Stimulated activated CD4-positive, alpha-beta T cell treated with anti-CD3 and anti-CD28 coated beads, Interleukin-15, amount 100 ng/mL, for 48 hours (primary cell): ENCODE measurements around the gene THAP2.

Experiments
- DNase-seq, 2 donors: peaks; one replicate each; pipeline ENCODE4 v3.0.0-alpha.2; 2020; ENCODE audit warnings: low read depth in 2 of 2

Gene THAP2

DNA sequence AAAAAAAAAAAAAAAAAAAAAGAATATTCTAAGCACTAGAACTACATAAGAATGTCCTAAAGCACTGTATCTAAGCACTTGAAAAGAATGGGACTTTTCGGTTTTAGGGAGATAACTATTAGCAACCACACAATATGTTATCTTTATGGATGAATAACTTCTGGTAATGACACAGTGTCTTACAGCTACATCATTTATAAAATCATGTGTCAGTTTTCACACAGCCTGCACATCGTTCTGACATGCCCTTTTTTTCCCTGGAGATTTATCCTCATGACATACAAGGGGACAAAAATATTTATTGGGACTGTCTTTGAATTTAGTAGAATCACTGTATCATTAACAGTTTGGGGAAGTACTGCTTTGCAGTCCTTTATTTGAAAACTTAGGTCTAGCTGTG lies 39.1 kb downstream of the THAP2 start:
- no peak for DNase-seq

DNA sequence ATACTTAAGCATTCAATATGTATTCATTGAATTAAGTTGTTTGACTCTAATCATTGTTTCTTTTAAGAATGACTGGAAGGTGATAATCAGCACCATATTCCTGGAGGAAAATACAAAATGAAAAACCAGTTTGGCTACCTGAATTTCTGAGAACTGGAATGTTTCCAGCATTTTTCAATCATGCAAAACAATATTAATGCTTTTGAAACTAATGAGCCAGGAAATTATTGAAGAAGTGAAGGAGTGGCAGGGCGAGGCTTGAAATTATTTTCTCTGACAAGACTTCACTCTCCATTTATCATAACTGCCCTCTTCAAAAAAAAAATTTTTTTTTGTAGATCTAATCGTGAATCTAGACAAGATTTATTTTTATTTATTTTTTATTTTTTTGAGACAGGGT lies 40.8 kb downstream of the THAP2 start:
- DNase-seq = no peak

DNA sequence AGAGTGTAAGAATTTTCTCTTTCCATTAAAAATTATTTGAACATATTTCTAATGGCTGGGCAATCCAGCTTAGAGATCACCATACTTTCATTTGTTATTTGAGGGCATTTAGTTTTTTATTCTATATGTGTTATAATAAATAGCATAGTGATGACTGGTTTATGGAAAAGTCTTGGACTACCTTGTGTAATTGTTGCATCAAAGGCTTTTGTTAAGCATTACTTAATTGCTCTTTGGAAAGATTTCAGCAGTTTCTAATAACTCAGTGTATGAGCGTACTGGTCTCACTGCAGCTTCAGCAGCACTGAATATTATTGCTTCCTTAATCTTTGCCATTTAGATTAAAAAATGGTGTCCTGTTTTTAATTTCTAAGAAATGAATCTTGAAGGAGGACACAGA lies 44.6 kb downstream of the THAP2 start:
- no peak for DNase-seq

DNA sequence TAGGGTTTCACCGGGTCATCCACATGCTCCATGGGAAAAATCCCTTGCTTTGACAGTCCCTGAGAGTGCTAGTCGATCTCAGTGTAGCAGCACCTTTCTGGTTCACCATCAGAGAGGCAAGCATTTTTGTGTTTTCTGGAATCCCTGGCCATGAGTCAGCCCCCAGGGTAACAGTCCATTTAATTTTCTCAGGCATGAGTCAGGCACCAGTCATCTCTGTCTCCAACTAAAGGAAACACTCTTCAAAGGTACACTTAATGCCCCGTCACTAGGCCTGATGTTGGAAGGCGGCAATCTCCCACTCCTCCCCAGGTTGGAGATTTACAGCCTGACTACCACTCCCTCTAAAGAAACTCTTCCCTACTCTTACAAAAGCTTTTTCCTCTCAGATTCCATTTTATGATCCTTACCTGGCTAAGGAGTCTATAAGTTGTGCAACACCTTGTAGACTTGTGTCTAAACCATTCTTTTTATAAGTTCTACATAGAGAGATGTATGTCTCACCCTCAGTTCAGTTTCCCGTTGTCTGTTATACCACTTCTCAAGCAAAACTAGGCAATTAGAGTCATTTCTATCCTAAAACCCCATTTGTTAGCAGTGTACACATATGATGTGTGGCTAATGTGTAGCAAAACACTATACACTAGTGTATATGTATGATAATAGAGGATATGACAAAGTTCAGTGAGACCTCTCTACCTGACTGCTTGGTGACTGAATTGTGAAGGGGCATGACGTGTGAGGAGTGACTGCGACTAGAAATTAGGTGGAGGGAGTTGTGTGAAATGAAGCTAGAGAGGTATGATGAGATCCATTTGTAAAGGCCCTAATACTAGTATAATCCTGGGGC lies 46.4 kb downstream of the THAP2 start:
- no peak for DNase-seq

DNA sequence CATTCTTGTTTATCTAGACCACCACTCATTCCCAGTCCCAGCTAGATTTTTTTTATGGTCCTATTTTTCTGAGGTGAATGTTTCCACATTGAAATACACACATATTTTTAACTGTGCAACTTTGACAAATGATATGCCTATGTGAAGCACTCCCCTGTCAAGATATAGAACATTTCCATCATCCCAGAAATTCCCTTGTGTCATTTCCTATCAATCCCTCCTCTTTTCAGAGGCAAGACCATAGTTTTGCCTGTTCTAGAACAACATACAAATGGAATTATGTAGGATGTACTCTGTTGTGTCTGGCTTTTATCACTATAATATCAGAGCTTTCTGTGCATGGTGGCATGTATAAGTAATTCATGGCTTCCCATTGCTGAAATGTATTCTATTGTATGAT lies 54.5 kb downstream of the THAP2 start:
- no peak for DNase-seq

DNA sequence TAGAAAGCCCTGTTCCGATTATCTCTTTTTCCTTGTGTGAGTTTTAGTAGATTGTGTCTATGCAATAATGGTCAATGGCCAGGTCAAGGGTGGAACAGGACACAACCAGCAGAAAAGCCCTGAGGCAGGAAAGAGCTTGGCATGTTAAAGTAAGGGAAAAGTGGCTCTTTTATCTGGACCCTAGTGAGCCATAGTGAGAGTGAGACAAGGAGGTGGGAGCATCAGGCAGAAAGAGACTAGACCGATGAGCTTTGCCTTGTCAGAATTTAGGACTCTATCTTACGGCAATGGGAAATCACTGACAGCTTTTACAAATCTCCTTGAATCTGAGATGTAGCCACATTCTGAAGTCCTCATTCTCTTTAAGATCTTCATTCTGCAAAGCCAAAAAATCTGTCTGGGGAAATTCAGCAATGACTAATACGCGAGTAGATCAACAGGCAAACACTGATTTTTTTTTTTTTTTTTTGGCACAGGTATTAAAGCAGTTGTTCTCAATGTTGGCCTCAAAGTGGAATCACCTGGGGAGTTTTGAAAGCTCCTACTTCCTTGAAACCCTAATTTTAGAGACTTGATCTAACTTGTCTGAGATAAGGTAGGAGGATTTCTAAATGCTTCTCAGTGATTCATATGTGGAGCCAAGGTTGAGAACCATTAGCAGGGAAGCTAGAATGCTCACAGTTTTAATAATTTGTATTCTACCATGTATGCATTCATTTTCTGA lies 55.7 kb downstream of the THAP2 start:
- DNase-seq = no peak

DNA sequence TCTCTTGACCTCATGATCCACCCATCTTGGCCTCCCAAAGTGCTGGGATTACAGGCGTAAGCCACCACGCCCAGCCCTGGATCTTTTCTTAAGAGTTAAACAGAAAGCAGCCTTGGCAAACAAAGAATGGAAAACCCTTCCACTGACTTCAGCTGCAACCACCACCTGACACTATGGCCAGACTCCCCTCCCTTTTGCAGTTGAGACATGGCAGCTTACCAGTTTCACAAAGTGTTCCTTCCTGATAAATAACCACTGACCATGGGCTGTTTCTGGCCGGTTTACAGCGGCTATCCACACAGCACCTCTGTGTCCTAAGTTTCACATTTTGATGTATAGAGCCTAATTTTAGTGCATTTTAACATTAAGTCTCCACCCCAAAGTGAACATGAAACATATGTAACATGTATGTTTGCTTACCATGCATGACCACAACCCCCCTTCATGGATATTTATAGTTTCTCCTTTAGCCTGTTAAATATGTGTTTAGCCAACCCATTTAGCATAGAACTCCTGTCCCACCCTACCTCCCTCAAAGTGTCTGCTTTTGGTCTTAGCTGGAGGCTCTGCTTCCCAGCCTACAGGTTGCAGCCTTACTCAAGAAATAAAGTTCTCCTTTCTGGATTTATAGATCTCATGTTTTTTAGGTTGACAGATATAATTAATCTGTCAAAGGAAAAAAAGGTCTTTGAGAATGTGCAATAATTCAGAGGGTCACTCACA lies 57.8 kb downstream of the THAP2 start:
- DNase-seq = no peak

DNA sequence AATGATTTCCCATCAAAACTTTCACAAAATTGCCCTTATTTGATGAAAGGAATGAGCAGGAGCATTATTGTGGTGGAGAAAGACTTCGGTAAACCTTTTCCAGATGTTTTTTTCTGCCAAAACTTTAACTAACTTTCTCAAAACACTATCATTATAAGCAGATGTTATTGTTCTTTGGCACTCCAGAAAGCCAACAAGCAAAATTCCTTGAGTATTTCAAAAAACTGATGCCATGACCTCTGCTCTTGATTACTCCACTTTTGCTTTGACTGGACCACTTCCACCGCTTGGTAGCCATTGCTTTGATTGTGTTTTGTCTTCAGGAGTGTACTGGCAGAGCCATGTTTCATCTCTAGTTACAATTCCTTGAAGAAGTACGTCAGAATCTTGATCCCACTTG lies 60.9 kb downstream of the THAP2 start:
- DNase-seq = no peak

DNA sequence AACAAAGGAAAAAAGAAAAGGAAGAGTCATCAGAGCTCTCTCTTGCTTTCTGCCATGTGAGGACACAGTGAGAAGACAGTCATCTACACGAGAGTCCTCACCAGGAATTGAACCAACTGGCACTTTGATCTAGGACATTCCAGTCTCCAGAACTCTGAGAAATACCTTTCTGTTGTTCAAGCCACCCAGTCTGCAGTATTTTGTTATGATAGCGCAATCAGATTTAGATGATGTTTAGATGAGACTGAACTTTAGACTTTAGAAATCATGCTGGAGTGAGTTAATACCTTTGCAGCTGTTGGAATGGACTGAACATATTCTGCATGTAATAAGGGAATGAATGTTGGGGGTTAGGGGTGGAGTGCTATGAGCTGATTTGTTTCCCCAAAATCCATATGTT lies 62.4 kb downstream of the THAP2 start:
- DNase-seq = no peak

DNA sequence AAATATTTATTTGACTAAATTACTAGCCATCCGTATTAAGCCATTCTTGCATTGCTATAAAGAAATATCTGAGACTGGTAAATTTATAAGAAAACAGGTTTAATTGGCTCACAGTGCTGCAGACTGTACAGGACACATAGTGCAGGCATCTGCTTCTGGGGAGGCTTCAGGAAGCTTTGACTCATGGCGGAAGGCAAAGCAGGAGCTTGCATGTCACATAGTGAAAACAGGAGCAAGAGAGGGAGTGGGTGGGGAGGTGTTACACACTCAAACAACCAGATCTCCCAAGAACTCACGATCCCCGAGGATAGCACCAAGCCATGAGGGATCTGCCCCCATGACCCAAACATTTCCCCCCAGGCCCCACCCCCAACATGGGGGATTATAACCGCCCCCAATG lies 63.9 kb downstream of the THAP2 start:
- DNase-seq = no peak
